NCI-H774 (cell line): ENCODE results near the gene DPM3.
A peak's percentile ranks its signal among the peaks of the same experiment; 100 is the strongest.
"Not testable (repeated sequence)": the region's sequence is repeated elsewhere in the genome, so short reads cannot be mapped to it uniquely, and the experiment has no call there.

Source experiments
- DNase-seq: peaks from one replicate; lab custom pipeline; 2025; lab: John Stamatoyannopoulos, UW

Gene DPM3

GRCh38 chr1:155125511-155125945, 14.8 kb downstream of the DPM3 start:
- DNase-seq: no peak

GRCh38 chr1:155124503-155125463, 15.5 kb downstream of the DPM3 start:
- no peak for DNase-seq

- DNase-seq: no peak
Measured at GRCh38 chr1:155123801-155124200, 16.5 kb downstream of the DPM3 start.

- no peak for DNase-seq
Measured at GRCh38 chr1:155122308-155122707, 18.0 kb downstream of the DPM3 start.

GRCh38 chr1:155121249-155121648, 19.1 kb downstream of the DPM3 start:
- no peak for DNase-seq

DNA sequence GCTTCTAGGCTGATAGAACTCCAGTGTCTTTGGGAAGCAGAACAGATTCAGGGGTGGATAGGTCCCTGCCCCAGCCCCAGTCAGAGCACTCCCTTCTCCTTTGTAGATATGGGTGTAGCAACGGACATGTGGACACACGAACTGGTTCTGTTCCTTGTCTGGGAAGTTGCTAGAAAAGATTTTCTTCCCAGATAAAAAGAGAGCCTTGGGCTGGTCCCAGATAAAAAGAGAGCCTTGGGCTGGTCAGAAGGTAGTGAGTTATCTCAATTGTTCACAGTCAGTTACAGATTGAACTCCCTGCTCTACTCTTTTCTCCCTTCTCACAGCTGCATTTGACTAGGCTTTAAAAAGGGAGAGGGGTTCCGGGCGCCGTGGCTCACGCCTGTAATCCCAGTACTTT, 20.1 kb downstream of the DPM3 start:
- no peak for DNase-seq

DNA sequence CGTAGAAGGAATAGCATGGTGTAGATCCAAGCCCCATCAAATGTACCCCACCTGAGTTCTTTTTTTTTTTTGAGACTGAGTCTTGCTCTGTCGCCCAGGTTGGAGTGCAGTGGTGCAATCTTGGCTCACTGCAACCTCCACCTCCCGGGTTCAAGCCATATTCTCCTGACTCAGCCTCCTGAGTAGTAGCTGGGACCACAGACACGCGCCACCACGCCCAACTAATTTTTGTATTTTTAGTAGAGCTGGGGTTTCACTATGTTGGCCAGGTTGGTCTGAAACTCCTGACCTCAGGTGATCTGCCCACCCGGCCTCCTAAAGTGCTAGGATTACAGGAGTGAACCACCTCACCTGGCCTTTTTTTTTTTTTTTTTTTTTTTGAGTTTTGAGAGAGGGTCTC, 22.2 kb downstream of the DPM3 start:
- not testable (repeated sequence) for DNase-seq

GRCh38 chr1:155117610-155118009, 22.7 kb downstream of the DPM3 start:
- DNase-seq: peak; percentile 22

DNA sequence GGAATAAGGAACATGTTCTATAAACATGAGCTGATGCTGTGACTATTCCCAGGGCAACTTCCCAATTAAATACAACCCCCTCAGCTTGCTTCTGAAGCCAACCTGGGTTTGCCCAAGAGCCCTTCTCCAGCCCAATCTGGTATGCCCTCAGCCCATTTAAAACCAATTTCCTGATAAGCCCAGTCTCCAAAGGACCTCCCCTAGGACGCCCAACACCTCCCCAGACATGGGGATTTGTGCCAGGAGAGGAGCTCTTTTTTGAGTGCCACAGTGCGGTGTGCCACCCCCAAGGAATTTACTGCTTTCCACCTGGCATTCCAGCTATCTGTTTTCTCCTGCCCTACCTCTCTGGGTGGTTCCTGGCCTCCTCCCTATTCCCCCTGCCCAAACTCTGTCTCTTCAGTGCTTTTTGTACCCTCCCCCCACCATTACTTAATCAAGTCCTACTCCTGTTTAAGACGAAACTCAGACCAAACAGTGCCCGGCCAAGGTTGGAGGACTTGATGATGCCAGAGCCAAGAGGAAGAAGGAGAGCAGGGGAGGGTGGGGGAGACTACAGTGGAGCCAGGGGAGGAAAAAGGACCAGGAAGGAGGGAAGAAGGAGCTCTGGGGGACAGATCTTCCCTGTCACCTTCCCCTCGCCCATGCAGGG, 24.1 kb downstream of the DPM3 start:
- no peak for DNase-seq

DNA sequence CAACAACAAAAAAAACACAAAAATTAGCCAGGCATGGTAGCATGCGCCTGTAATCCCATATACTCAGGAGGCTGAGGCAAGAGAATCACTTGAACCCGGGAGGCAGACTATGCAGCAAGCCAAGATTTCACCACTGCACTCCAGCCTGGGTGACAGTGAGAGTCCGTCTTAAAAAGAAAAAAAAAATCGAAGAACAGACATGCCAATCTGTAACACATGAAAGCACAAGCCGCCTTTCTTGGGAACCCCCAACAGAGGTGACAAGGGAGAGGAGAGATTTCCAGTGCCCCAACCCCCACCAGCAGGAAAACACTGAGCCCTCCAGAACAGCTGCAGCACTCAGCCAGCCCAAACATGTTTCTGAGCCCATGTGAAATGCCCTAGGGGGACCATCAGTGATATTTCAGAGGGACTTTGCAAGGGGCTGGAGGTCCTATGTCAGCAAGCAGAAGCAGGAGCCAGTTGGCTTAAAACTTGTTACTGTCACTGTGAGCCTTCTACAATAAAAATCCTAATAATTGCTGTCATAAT, 26.8 kb downstream of the DPM3 start:
- DNase-seq: no peak

DNA sequence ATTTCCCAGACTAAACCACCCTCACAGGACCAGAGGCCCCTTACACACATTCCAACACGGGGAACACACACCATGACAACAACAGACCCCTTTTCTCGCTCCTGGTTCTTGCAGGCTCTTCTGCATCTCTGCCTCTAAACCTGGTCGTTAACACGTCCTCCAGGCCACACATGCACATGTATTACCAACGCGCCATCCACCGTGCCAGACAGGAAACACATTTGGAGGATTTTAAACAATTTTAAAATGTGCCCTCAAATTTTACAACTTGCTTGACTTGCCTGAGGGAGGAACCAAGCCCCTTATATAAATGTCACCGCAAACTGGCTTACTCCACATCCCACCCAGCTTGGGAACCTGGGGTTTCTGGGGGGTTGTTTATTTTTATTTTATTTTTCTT, 29.5 kb downstream of the DPM3 start:
- DNase-seq: no peak

GRCh38 chr1:155110381-155110780, 29.9 kb downstream of the DPM3 start:
- no peak for DNase-seq

DNA sequence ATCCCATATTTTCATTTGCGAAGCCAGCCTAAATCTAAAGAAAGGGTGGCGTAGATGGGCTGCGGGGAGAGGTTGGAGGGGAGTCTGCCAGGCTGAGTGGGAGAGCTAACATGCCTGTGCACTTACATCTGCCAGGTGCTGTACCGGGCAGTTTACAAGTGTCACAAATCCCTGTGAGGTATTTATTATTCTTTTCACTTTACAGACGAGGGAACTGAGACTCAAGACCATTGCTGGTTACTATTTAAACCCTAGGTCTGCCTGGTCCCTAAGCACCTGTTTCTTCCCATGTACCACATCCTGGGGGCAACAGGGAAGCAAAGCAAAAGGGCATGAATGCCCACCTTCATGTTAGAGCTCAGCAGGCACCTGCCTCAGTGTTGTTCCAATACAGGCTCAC, 32.0 kb downstream of the DPM3 start:
- DNase-seq: no peak

GRCh38 chr1:155107309-155108264, 32.7 kb downstream of the DPM3 start:
- DNase-seq: no peak

GRCh38 chr1:155106862-155107261, 33.5 kb downstream of the DPM3 start:
- DNase-seq: no peak

GRCh38 chr1:155105604-155106011, 34.7 kb downstream of the DPM3 start:
- no peak for DNase-seq

- DNase-seq: no peak
Measured at GRCh38 chr1:155104605-155105534, 35.5 kb downstream of the DPM3 start.

- no peak for DNase-seq
Measured at GRCh38 chr1:155103325-155103724, 37.0 kb downstream of the DPM3 start.

DNA sequence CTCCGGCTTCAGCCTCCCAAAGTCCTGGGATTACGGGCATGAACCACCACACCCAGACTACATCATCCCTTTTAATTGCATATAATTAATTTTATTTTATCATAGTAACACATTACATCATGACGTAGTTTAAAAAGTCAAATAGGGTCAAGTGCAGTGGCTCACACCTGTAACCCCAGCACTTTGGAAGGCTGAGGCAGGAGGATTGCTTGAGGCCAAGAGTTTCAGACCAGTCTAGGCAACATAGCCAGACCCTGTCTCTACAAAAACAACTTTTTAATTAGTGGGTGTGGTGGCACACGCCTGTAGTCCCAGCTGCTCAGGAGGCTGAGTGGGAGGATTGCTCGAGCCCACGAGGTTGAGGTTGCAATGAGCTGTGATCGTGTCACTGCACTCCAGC, 41.0 kb downstream of the DPM3 start:
- DNase-seq: no peak

DNA sequence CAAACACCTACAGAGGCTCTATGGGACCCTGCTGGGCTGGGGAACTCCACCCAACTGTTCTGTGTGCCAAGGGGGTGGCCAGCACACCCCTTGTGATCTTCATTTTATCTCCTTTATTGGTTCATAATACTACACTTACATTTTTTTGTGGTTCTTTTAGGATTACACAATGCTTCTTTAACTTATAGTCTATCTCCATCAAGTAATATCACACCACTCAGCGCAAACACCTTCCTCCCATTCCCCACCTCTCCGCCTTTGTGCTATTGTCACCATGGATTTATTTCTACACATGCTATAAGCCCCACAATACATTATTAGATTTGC, 45.7 kb downstream of the DPM3 start:
- no peak for DNase-seq
